ENCODE measurements around the gene SUMO4.
"Not testable (repeated sequence)": the region's sequence is repeated elsewhere in the genome, so short reads cannot be mapped to it uniquely, and the experiment has no call there.

The SUMO4 gene

GRCh38 chr6:149431905-149432775 is 32.1 kb downstream of the SUMO4 start:
- peak; percentile 91 for DNase-seq (ENCODE audit: low spot score)

GRCh38 chr6:149433405-149433804 is 33.3 kb downstream of the SUMO4 start:
- no peak for DNase-seq (ENCODE audit: low spot score)

GRCh38 chr6:149433881-149434280 is 33.8 kb downstream of the SUMO4 start:
- no peak for DNase-seq (ENCODE audit: low spot score)

DNA sequence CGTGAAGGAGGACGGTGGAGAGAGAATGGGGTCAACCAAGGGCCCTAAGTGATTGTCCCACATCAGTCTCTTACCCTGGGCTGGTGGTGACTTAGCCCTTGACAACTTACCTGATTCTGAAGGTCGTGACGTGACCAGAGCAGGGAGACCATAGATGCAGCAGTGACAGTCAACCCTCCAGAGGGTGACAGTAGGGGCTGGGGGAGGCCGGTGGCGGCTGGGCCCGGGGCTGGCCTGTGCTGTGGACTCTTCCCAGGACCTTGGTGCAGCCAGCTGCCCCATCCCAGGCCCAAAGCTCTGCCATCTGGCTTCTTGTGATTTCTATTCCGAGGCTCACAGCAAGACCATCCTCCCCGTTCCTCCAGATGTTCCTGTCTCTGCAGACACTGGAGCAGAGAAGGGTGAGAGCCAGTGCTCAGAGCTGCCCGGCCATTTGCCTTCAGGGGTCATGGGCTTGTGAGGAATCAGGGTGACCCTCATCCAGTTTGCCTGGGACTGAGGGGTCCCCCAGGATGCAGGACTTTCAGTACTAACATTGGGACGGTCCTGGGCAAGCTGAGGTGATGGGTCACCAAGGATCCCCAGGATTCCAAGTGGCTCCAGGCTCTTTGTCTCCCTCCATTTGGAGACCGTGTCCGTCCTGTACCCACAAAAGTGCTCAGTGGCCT is 36.0 kb downstream of the SUMO4 start:
- DNase-seq (ENCODE audit: low spot score), result no peak

DNA sequence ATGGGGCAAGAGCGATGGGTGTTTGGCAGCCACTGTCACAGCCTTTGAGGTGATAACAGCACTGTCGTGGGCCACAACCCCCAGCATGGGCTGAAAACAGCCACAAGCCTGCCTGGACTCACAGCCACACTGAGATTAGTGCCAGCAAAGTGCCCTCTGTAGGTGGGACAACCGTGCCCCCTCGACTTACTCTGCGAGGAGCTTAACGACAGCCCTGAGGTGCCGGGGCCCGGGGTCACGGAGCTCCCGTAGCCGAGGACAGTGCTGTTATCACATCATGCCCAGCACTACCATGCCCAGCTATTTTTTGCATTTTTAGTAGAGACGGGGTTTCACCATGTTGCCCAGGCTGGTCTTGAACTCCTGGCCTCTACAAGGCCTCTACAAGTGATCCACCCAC is 36.6 kb downstream of the SUMO4 start:
- DNase-seq (ENCODE audit: low spot score), result no peak

GRCh38 chr6:149437212-149437611 is 37.1 kb downstream of the SUMO4 start:
- DNase-seq (ENCODE audit: low spot score), result no peak

GRCh38 chr6:149438855-149439254 is 38.8 kb downstream of the SUMO4 start:
- no peak for DNase-seq (ENCODE audit: low spot score)

DNA sequence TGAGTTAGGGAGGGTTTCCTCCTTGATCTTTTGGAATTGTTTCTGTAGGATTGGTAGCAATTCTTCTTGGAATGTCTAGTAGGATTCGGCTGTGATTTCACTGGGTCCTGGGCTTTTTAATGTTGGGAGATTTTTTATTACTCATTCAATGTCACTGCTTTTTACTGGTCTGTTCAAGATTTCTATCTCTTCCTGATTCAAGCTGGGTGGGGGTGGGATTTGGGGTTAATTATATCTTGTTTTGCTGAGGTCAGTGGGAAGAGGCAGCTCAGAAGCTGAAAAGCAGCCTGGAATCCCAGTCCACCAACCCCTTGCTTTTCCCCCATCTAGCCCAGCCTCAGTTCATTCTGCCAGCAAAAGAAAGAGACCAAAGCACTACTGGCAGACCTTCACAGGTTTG is 39.6 kb downstream of the SUMO4 start:
- no peak for DNase-seq (ENCODE audit: low spot score)

DNA sequence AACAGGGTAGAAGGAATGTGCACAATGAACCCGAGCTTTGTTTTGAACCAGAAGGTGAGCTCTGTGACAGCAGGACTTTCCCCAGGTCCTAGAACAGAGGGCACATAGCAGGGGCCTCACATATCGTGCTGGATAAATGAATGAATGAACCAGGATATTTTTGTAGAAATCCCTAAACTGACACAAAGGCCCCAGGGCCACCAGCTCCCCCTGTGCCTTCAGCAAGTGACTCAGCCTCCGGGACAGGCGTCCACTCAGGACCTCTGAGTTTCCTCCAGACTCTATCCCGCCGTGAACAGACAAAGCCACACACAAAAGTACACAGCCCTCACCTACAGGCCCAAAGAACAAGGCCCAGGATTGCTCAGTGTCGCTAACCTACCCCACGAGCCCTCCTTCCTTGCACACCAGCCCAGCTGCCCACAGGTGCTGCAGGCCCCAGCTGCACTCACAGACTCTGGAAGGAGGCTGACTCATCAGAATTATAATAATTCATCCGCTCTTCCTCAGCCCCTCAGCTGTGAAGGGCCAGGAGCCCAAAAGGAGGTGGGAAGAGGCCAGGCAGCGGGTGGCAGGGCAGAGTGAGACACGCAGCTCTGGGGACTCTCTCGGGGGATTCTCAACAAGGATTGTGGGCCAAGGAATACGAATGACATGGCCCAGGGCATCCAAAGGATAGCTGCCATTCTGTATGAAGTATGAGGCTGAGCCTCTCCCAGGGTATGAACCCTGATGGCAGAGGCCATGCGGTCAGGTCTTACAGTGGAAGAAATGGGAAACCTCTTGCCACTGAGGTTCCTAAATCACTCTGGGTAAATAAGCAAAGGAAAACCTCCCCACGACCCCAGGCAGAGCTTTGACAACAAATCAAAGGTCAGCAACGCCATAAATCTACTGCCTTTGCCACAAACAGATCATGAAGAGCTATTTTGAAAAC is 40.9 kb downstream of the SUMO4 start:
- DNase-seq (ENCODE audit: low spot score), result no peak

DNA sequence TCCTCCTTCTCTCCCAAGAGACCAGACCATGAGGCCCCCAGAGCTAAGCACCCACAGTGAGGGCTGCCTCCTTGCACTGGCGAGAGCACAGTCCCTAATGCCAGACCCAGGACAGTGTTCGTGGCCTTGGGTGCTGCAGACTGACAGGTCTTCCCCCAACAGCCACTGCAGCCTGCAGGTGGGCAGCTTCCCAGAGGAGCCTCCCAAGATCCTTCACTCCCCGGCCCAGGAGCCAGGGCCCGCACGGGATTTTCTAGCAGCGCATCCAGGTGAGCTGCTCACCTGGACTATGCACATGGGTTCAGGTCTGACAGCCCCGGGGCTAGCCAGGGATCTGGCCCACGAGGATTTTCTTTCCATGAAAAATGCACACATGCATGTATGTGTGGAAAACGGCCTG is 41.7 kb downstream of the SUMO4 start:
- DNase-seq (ENCODE audit: low spot score), result no peak

DNA sequence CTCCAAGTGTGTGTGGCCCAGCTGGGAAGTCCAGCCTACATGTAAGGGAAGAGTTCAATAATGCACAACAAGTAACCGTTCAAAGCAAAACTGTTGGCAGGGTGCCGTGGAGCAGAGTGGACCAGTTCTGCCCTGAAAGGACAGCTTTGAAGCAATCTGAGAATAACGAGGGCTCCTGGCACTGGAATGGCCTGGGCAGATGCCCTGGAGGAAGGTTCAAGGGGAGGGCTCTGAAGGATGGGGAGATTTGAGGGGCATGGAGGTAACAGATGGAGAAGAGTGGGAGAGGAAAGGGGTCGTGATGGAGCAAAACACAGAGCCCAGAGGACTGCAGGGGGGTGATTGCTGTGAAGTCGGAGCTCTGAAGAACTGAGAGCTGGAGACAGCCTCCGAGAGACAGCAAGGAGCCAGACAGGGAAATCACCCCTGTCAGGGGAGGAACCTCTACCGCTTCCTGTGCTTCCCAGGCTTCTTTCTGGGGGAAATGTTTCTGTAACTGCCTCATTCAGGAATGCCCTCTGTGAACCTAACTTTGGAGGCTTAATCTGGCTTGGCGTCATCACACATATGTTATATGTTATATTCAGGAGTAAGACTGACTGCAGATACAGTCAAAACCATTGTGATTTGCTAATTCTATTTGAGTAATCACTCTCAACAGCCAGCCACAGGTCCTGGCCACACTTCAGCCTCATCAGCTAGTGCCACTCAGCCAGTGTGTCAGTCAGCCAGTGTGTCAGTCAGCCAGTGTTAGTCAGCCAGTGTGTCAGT is 43.5 kb downstream of the SUMO4 start:
- DNase-seq (ENCODE audit: low spot score), result no peak

GRCh38 chr6:149444360-149445094 is 44.5 kb downstream of the SUMO4 start:
- DNase-seq (ENCODE audit: low spot score), result not testable (repeated sequence)

- DNase-seq (ENCODE audit: low spot score), result no peak
These were observed 45.0 kb downstream of the SUMO4 start for GRCh38 chr6:149445095-149445466.

GRCh38 chr6:149445573-149445972 is 45.5 kb downstream of the SUMO4 start:
- DNase-seq (ENCODE audit: low spot score), result no peak

- no peak for DNase-seq (ENCODE audit: low spot score)
These were observed 46.8 kb downstream of the SUMO4 start for GRCh38 chr6:149446791-149447376.

GRCh38 chr6:149448821-149449453 is 48.9 kb downstream of the SUMO4 start:
- no peak for DNase-seq (ENCODE audit: low spot score)

DNA sequence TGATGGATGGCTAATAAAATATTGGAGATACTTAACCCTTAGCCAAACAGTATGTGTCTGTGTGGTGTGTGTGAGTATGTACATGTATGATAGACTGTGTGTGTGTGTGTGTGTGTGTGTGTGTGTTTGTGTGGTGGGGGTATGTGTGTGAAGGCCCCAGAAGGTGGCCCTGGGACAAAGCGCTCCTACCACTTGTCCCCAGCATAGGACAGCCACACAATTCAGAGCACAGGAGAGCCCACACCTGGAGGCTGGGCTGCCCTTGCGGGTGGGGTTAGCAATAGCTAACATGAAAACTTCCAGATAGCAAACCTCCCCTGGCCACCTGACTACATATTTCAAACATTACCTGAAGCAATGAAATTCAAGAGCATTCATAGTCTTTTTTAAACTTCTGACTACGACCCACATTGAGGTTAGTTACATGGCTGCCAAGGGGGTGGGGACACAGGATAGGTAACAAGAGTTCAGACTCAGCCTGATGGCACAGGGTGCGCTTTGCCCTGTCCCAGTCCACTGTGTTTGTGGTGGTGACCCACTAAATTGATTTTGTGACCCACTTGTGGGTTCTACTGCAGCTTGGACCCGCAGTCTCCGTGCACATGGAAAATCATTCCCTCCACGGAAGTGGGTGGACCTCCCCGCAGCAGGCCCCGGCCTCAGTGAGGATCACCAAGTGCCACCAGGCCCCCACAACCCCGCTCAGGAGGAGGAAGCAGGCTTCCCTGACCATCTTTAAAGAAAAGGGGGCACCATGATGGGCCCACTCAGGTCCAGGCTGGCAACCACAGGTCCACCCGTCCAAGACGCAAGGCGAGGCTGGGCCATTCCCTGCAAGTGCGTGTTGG is 50.0 kb downstream of the SUMO4 start:
- DNase-seq (ENCODE audit: low spot score), result no peak
